ENCODE measurements around the gene GNLY.

Gene GNLY

DNA sequence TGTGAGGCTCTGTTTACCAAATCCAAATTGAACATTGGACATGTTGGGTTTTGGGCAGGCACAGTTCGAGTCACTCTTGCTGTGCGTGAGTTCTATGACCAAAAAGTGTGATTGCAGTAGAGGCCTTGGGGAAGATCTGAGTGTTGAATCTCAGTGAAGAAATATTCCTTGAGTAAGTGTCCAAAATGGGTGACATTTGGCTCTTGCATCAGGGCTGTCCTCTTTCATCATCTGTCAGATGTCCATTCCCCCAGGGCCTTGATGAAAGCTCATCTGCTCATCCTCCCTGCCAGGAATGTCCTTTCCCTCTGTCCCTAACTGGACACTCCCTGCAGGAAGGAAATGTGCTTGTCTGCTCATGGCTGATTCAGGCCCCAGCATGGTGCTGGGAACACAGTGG, 19.7 kb upstream of the GNLY start:
- TF ChIP-seq, protein P1, sequence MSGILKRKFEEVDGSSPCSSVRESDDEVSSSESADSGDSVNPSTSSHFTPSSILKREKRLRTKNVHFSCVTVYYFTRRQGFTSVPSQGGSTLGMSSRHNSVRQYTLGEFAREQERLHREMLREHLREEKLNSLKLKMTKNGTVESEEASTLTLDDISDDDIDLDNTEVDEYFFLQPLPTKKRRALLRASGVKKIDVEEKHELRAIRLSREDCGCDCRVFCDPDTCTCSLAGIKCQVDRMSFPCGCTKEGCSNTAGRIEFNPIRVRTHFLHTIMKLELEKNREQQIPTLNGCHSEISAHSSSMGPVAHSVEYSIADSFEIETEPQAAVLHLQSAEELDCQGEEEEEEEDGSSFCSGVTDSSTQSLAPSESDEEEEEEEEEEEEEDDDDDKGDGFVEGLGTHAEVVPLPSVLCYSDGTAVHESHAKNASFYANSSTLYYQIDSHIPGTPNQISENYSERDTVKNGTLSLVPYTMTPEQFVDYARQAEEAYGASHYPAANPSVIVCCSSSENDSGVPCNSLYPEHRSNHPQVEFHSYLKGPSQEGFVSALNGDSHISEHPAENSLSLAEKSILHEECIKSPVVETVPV (CRISPR knock-in tag; IDR thresholded peaks at IDR 0.05) = no peak
- no peak for TF ChIP-seq ZNF565 (CRISPR knock-in tag; conservative IDR thresholded peaks at IDR 0.05; ENCODE audit: low read depth)
- TF ChIP-seq ZFP30 (CRISPR knock-in tag; IDR thresholded peaks at IDR 0.05) = no peak
- no peak for TF ChIP-seq OSR1 (CRISPR knock-in tag; IDR thresholded peaks at IDR 0.05)
- no peak for TF ChIP-seq TOX (CRISPR knock-in tag; IDR thresholded peaks at IDR 0.05; ENCODE audit: borderline replicate concordance)
- TF ChIP-seq, protein P2, sequence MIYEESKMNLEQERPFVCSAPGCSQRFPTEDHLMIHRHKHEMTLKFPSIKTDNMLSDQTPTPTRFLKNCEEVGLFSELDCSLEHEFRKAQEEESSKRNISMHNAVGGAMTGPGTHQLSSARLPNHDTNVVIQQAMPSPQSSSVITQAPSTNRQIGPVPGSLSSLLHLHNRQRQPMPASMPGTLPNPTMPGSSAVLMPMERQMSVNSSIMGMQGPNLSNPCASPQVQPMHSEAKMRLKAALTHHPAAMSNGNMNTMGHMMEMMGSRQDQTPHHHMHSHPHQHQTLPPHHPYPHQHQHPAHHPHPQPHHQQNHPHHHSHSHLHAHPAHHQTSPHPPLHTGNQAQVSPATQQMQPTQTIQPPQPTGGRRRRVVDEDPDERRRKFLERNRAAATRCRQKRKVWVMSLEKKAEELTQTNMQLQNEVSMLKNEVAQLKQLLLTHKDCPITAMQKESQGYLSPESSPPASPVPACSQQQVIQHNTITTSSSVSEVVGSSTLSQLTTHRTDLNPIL (CRISPR knock-in tag; IDR thresholded peaks at IDR 0.05; ENCODE audit: low read depth) = no peak
- no peak for TF ChIP-seq ZNF70 (CRISPR knock-in tag; IDR thresholded peaks at IDR 0.05)
- TF ChIP-seq ESRRG (CRISPR knock-in tag; IDR thresholded peaks at IDR 0.05) = no peak
- TF ChIP-seq, protein P3, sequence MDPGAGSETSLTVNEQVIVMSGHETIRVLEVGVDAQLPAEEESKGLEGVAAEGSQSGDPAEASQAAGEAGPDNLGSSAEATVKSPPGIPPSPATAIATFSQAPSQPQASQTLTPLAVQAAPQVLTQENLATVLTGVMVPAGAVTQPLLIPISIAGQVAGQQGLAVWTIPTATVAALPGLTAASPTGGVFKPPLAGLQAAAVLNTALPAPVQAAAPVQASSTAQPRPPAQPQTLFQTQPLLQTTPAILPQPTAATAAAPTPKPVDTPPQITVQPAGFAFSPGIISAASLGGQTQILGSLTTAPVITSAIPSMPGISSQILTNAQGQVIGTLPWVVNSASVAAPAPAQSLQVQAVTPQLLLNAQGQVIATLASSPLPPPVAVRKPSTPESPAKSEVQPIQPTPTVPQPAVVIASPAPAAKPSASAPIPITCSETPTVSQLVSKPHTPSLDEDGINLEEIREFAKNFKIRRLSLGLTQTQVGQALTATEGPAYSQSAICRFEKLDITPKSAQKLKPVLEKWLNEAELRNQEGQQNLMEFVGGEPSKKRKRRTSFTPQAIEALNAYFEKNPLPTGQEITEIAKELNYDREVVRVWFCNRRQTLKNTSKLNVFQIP (CRISPR knock-in tag; IDR thresholded peaks at IDR 0.05; ENCODE audit: borderline replicate concordance, low read depth) = no peak
- no peak for TF ChIP-seq SNAI2 (CRISPR knock-in tag; IDR thresholded peaks at IDR 0.05)
- no peak for TF ChIP-seq GLIS3 (CRISPR knock-in tag; IDR thresholded peaks at IDR 0.05)
- TF ChIP-seq ZFP3 (CRISPR knock-in tag; IDR thresholded peaks at IDR 0.05) = no peak
- ATAC-seq = no peak

DNA sequence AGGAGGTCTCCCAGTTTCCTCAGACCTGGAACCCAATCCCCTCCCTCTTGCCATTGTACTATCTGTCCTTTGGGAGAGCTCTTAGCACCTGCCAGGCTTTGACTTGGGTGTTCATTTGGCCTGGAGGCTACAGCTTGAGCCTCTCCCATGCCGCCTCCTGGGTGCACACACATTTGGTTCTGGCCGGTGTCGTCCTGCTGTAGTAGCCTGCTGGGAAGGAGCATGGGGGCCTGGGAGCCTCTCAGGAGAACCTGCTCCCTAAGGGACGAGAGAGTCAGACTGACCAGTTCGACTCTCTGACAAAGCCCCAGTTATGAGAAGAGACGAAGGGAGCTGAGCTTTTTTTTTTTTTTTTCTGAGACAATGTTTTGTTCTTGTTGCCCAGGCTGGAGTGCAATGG, 18.7 kb upstream of the GNLY start:
- TF ChIP-seq, protein P3 (CRISPR knock-in tag; IDR thresholded peaks at IDR 0.05; ENCODE audit: borderline replicate concordance, low read depth) = no peak
- no peak for TF ChIP-seq ZNF8 (CRISPR knock-in tag; IDR thresholded peaks at IDR 0.05)
- no peak for TF ChIP-seq SNAI2 (CRISPR knock-in tag; IDR thresholded peaks at IDR 0.05)
- no peak for ATAC-seq

DNA sequence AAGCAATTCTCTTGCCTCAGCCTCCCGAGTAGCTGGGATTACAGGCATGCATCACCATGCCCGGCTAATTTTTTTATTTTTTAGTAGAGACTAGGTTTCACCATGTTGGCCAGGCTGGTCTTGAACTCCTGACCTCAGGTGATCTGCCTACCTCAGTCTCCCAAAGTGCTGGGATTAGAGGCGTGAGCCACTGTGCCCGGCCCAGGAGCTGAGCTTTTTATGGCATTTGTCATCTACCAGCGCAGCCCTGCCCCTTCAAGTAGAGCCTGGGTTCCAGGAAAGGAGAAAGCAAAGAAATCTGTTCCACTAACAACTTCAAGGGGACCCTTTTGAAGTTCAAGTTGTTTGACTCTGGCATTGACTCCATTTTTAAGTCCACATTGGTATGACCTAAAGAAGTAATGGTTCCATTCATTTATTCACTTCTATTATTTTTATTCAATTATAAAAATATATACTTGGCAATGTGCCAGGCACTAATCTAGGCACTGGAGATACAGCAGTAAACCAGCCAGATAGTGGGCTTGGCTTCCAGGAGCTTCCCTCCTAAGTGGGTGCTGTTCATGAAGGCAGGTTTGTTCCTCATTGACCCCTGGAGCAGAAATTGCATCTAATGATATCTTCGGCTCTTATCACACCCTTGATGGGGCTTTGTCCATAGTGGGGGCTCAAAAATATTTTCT, 18.2 kb upstream of the GNLY start:
- no peak for TF ChIP-seq ARNTL (CRISPR knock-in tag; IDR thresholded peaks at IDR 0.05; ENCODE audit: borderline replicate concordance, low read depth)
- no peak for TF ChIP-seq RARB (CRISPR knock-in tag; IDR thresholded peaks at IDR 0.05)
- no peak for TF ChIP-seq CSDC2 (CRISPR knock-in tag; IDR thresholded peaks at IDR 0.05)
- no peak for TF ChIP-seq ZNF70 (CRISPR knock-in tag; IDR thresholded peaks at IDR 0.05)
- TF ChIP-seq SNAI2 (CRISPR knock-in tag; IDR thresholded peaks at IDR 0.05) = no peak
- TF ChIP-seq, protein P4, sequence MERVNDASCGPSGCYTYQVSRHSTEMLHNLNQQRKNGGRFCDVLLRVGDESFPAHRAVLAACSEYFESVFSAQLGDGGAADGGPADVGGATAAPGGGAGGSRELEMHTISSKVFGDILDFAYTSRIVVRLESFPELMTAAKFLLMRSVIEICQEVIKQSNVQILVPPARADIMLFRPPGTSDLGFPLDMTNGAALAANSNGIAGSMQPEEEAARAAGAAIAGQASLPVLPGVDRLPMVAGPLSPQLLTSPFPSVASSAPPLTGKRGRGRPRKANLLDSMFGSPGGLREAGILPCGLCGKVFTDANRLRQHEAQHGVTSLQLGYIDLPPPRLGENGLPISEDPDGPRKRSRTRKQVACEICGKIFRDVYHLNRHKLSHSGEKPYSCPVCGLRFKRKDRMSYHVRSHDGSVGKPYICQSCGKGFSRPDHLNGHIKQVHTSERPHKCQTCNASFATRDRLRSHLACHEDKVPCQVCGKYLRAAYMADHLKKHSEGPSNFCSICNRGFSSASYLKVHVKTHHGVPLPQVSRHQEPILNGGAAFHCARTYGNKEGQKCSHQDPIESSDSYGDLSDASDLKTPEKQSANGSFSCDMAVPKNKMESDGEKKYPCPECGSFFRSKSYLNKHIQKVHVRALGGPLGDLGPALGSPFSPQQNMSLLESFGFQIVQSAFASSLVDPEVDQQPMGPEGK (CRISPR knock-in tag; IDR thresholded peaks at IDR 0.05; ENCODE audit: borderline replicate concordance) = no peak
- TF ChIP-seq, protein P1 (CRISPR knock-in tag; IDR thresholded peaks at IDR 0.05) = no peak
- TF ChIP-seq ZC3H10 (CRISPR knock-in tag; IDR thresholded peaks at IDR 0.05) = no peak
- TF ChIP-seq ZFP3 (CRISPR knock-in tag; IDR thresholded peaks at IDR 0.05) = no peak
- TF ChIP-seq, protein P3 (CRISPR knock-in tag; IDR thresholded peaks at IDR 0.05; ENCODE audit: borderline replicate concordance, low read depth) = no peak
- no peak for TF ChIP-seq ZNF8 (CRISPR knock-in tag; IDR thresholded peaks at IDR 0.05)
- TF ChIP-seq TOX (CRISPR knock-in tag; IDR thresholded peaks at IDR 0.05; ENCODE audit: borderline replicate concordance) = no peak
- no peak for TF ChIP-seq OSR1 (CRISPR knock-in tag; IDR thresholded peaks at IDR 0.05)
- no peak for TF ChIP-seq TCF4 (CRISPR knock-in tag; IDR thresholded peaks at IDR 0.05; ENCODE audit: borderline replicate concordance)
- TF ChIP-seq ZNF565 (CRISPR knock-in tag; conservative IDR thresholded peaks at IDR 0.05; ENCODE audit: low read depth) = no peak
- TF ChIP-seq ISL1 (CRISPR knock-in tag; IDR thresholded peaks at IDR 0.05) = no peak
- TF ChIP-seq, protein P2 (CRISPR knock-in tag; IDR thresholded peaks at IDR 0.05; ENCODE audit: low read depth) = no peak
- no peak for TF ChIP-seq PPARA (CRISPR knock-in tag; IDR thresholded peaks at IDR 0.05; ENCODE audit: borderline replicate concordance)
- no peak for ATAC-seq

All from SK-N-SH treated with all-trans-retinoic acid at 6 μM for 48 hours (cell line).